Cardiac fibroblast (primary cell): ENCODE data around the gene HSD17B4.

Source experiments
- DNase-seq, 2 donors: peaks; one replicate each; pipeline versions ENCODE4 v3.0.0 to v3.0.0-alpha.2; 2010; ENCODE audit warnings: low read depth in 2 of 2
- H3K4me3 ChIP-seq, 2 donors: replicated peaks in 1 of 2; 1 replicate in 1 of 2; 2 replicates in 1 of 2; pipeline ENCODE4 v1.5.1; 2011; ENCODE audit warnings: low read depth in 2 of 2, low read length in 2 of 2, mild to moderate bottlenecking in 2 of 2, moderate library complexity in 1 of 2
- TF ChIP-seq, protein P1 (sequence below): IDR thresholded peaks from one replicate; pipeline ENCODE4 v1.5.1; 2011; ENCODE audit warnings: low read depth, mild to moderate bottlenecking, low read length, inconsistent platforms

HSD17B4 gene

GRCh38 chr5:119529811-119530210, 77.5 kb downstream of the HSD17B4 start:
- DNase-seq = no peak
- TF ChIP-seq, protein P1, sequence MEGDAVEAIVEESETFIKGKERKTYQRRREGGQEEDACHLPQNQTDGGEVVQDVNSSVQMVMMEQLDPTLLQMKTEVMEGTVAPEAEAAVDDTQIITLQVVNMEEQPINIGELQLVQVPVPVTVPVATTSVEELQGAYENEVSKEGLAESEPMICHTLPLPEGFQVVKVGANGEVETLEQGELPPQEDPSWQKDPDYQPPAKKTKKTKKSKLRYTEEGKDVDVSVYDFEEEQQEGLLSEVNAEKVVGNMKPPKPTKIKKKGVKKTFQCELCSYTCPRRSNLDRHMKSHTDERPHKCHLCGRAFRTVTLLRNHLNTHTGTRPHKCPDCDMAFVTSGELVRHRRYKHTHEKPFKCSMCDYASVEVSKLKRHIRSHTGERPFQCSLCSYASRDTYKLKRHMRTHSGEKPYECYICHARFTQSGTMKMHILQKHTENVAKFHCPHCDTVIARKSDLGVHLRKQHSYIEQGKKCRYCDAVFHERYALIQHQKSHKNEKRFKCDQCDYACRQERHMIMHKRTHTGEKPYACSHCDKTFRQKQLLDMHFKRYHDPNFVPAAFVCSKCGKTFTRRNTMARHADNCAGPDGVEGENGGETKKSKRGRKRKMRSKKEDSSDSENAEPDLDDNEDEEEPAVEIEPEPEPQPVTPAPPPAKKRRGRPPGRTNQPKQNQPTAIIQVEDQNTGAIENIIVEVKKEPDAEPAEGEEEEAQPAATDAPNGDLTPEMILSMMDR = no peak
- H3K4me3 ChIP-seq = no peak overlapping the region

DNA sequence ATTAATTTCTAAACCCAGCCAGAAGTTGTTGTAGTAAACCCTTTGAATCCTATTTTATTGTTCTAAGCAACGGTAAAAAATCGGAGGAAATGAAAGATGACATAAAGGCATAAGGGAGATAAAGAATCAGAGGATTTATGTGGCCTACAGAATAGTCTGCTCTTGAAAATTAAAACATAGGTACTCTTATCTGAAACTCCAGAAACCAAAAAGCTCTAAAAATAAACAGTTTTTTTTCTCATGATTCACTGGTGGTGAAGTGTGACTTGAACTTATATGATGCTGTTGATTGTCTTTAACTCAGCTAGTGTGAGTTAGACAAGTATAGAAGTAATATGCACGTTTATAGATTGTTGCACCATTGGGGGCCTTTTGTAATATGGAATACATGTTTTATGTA, 80.3 kb downstream of the HSD17B4 start:
- DNase-seq = no peak
- TF ChIP-seq, protein P1 = no peak
- H3K4me3 ChIP-seq = no peak overlapping the region

DNA sequence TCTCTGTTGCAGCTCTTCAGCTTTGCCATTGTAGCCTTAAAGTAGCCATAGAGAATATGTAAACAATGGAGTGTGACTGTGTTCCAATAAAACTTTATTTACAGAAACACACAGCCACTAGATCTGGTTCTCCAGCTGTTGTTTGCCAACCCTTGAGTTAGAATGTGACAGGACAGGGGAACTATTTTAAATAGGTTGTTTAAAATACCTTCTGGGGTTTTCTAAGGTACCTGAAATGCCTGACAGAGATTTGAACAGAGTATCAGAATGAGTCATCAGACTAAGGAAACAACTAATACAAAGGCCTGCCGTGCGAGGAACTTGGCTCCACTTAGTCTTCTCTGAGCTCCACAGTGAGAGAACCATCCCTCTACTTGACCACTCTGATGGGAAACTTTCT, 85.4 kb downstream of the HSD17B4 start:
- no peak overlapping the region for H3K4me3 ChIP-seq
- peak; percentile 38 to 64 for DNase-seq
- TF ChIP-seq, protein P1 = no peak

DNA sequence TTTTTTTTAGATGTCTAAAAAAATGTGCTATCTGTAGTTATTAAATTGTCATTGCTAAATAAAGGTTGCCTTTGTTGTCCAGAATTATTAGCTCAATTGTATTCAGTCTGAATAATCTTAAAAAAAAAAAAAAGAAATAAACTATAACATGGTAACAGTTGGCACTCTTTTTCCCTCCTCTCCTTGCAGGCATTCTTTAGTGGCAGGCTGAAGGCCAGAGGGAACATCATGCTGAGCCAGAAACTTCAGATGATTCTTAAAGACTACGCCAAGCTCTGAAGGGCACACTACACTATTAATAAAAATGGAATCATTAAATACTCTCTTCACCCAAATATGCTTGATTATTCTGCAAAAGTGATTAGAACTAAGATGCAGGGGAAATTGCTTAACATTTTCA, 89.4 kb downstream of the HSD17B4 start:
- no peak for DNase-seq
- TF ChIP-seq, protein P1 = no peak

GRCh38 chr5:119551819-119552218, 99.5 kb downstream of the HSD17B4 start:
- H3K4me3 ChIP-seq = no peak overlapping the region
- DNase-seq = no peak
- TF ChIP-seq, protein P1 = no peak

More for the DNA sequence above, 89.4 kb downstream of the HSD17B4 start:
- H3K4me3 ChIP-seq = no peak overlapping the region

- TF ChIP-seq, protein P1 = no peak
- no peak for DNase-seq
Measured at GRCh38 chr5:119554597-119554996, 102.3 kb downstream of the HSD17B4 start.

DNA sequence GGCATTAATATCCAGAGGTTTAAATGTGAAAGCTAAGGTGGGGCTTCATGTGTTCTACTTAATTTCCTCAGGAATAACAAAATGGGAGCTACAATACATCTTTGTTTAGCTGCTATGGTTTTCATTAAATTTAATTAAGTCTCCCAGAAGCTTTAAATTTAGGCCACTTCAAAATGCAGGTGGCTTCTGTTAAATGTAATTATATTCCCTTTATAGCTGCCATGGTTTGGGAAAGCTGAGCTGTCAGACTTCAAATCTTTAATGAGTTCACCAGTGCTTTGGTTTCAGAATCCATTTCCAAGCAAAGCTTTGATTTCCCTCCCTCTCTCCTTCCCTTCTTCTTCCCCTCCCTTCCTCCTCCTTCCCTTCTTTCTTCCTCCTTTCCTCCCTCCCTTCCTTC, 118.6 kb downstream of the HSD17B4 start:
- DNase-seq = no peak
- H3K4me3 ChIP-seq = no peak overlapping the region
- TF ChIP-seq, protein P1 = no peak

More at GRCh38 chr5:119554597-119554996, 102.3 kb downstream of the HSD17B4 start:
- H3K4me3 ChIP-seq = no peak overlapping the region
